WTC11 (cell line): ENCODE measurements around the gene ADK. TPM values are rescaled to one million over a fixed set of nuclear protein-coding genes. Genes with fewer than 3 reads are reported as not detected.

Experiments
- ATAC-seq: fragments of 200-7000 bp; cut with Tn5 transposase; 2 replicates; pipeline ENCODE4 v1.10.0; 2021; ENCODE audit warnings: mild to moderate bottlenecking, moderate library complexity
- CTCF ChIA-PET: fragments of 300-600 bp; sonication (Branson Sonifier 250); formaldehyde crosslinking; loops from one replicate; lab custom pipeline; 2021; ENCODE audit warnings: antibody characterized with exemption; lab: Charles Lee
- POLR2A ChIA-PET: fragments of 350-600 bp; sonication (Branson Sonifier 250); formaldehyde crosslinking; loops from one replicate; lab custom pipeline; 2021; ENCODE audit warnings: antibody characterized with exemption; lab: Charles Lee
- DNase-seq: peaks from one replicate; pipeline ENCODE4 v3.0.0; 2021; ENCODE audit warnings: low spot score
- H3K27ac Mint-ChIP-seq: 2 replicates; pipeline ENCODE4 v1.8.0; 2021; ENCODE audit warnings: mixed read lengths
- H3K27me3 Mint-ChIP-seq: 2 replicates; pipeline ENCODE4 v1.8.0; 2021; ENCODE audit warnings: low read depth, mild to moderate bottlenecking, moderate library complexity, mixed read lengths
- H3K36me3 Mint-ChIP-seq: 2 replicates; pipeline ENCODE4 v1.8.0; 2021; ENCODE audit warnings: mixed read lengths
- H3K4me1 Mint-ChIP-seq: 2 replicates; pipeline ENCODE4 v1.8.0; 2022; ENCODE audit warnings: mixed read lengths
- H3K4me3 Mint-ChIP-seq: 2 replicates; pipeline ENCODE4 v1.8.0; 2021; ENCODE audit warnings: mild to moderate bottlenecking, moderate library complexity, mixed read lengths
- H3K9me3 Mint-ChIP-seq: 2 replicates; pipeline ENCODE4 v1.8.0; 2021; ENCODE audit warnings: mixed read lengths
- AR ChIP-seq: fragments of 250-450 bp; sonication (Bioruptor Pico); IDR thresholded peaks from 2 replicates; pipeline ENCODE4 v1.9.0; 2021; ENCODE audit warnings: mild to moderate bottlenecking
- ATF6 ChIP-seq: sonication (generic); formaldehyde crosslinking; IDR thresholded peaks from 2 replicates; pipeline ENCODE4 v1.8.1; 2023; ENCODE audit warnings: mild to moderate bottlenecking, missing genetic modification reagents
- CDX4 ChIP-seq: fragments of 250-450 bp; sonication (Bioruptor Pico); IDR thresholded peaks from 2 replicates; pipeline ENCODE4 v1.9.0; 2021; ENCODE audit warnings: moderate library complexity, mild to moderate bottlenecking, inconsistent platforms, borderline replicate concordance
- ERG ChIP-seq: fragments of 250-450 bp; sonication (Bioruptor Pico); IDR thresholded peaks from 2 replicates; pipeline ENCODE4 v1.8.0; 2021; ENCODE audit warnings: mild to moderate bottlenecking
- FOXK1 ChIP-seq: sonication (generic); formaldehyde crosslinking; IDR thresholded peaks from 2 replicates; pipeline ENCODE4 v1.8.0; 2022; ENCODE audit warnings: mild to moderate bottlenecking, moderate library complexity, missing genetic modification reagents
- FOXP4 ChIP-seq: sonication (generic); formaldehyde crosslinking; IDR thresholded peaks from 2 replicates; pipeline ENCODE4 v1.8.0; 2022; ENCODE audit warnings: mild to moderate bottlenecking, missing genetic modification reagents
- JUN ChIP-seq: sonication (generic); formaldehyde crosslinking; IDR thresholded peaks from 2 replicates; pipeline ENCODE4 v1.8.0; 2023; ENCODE audit warnings: mild to moderate bottlenecking, missing genetic modification reagents
- MLX ChIP-seq: sonication (generic); formaldehyde crosslinking; IDR thresholded peaks from 2 replicates; pipeline ENCODE4 v1.8.1; 2023; ENCODE audit warnings: mild to moderate bottlenecking, missing genetic modification reagents, moderate library complexity
- NR1H2 ChIP-seq: sonication (generic); formaldehyde crosslinking; IDR thresholded peaks from 2 replicates; pipeline ENCODE4 v1.9.0; 2021; ENCODE audit warnings: mild to moderate bottlenecking, moderate library complexity, missing genetic modification reagents
- NR2C2 ChIP-seq: sonication (generic); formaldehyde crosslinking; IDR thresholded peaks from 2 replicates; pipeline ENCODE4 v1.8.0; 2022; ENCODE audit warnings: mild to moderate bottlenecking, missing genetic modification reagents
- RORB ChIP-seq: fragments of 250-450 bp; sonication (Bioruptor Pico); IDR thresholded peaks from 2 replicates; pipeline ENCODE4 v1.9.0; 2021; ENCODE audit warnings: mild to moderate bottlenecking
- SMAD3 ChIP-seq: sonication (generic); formaldehyde crosslinking; IDR thresholded peaks from 2 replicates; pipeline ENCODE4 v1.8.0; 2022; ENCODE audit warnings: missing genetic modification reagents, mild to moderate bottlenecking, borderline replicate concordance
- TP53 ChIP-seq: sonication (generic); formaldehyde crosslinking; IDR thresholded peaks from 2 replicates; pipeline ENCODE4 v1.8.1; 2023; ENCODE audit warnings: mild to moderate bottlenecking, missing genetic modification reagents
- ZBTB21 ChIP-seq: sonication (generic); formaldehyde crosslinking; IDR thresholded peaks from 2 replicates; pipeline ENCODE4 v1.8.1; 2023; ENCODE audit warnings: mild to moderate bottlenecking, missing genetic modification reagents, borderline replicate concordance
- ZMAT4 ChIP-seq: fragments of 250-450 bp; sonication (Bioruptor Pico); IDR thresholded peaks from 2 replicates; pipeline ENCODE4 v1.9.0; 2021; ENCODE audit warnings: mild to moderate bottlenecking
- ZNF232 ChIP-seq: sonication (generic); formaldehyde crosslinking; IDR thresholded peaks from 2 replicates; pipeline ENCODE4 v1.8.0; 2022; ENCODE audit warnings: mild to moderate bottlenecking, missing genetic modification reagents
- ZNF281 ChIP-seq: sonication (generic); formaldehyde crosslinking; IDR thresholded peaks from 2 replicates; pipeline ENCODE4 v1.8.0; 2023; ENCODE audit warnings: mild to moderate bottlenecking, missing genetic modification reagents
- ZNF317 ChIP-seq: sonication (generic); formaldehyde crosslinking; IDR thresholded peaks from 2 replicates; pipeline ENCODE4 v1.8.1; 2023; ENCODE audit warnings: low read depth, mild to moderate bottlenecking, moderate library complexity, missing genetic modification reagents, borderline replicate concordance
- ZNF396 ChIP-seq: fragments of 250-450 bp; sonication (Bioruptor Pico); IDR thresholded peaks from 2 replicates; pipeline ENCODE4 v1.8.0; 2021; ENCODE audit warnings: mild to moderate bottlenecking, moderate library complexity, borderline replicate concordance
- ZNF425 ChIP-seq: fragments of 250-450 bp; sonication (Bioruptor Pico); conservative IDR thresholded peaks from 2 replicates; pipeline ENCODE4 v1.9.0; 2021; ENCODE audit warnings: mild to moderate bottlenecking
- total RNA-seq: library from RNA; stranded (reverse); gene quantifications from 3 replicates; pipeline ENCODE4 v1.2.3, GENCODE V29; 2021

Gene ADK
- total RNA-seq, 1 experiment from 2014 or later, result 32.7 TPM

GRCh38 chr10:74406006-74406405 lies 255.0 kb downstream of the ADK start (continued):
- no peak for TF ChIP-seq AR
- TF ChIP-seq, all 79 proteins: peak for 0

- peaks cover 42% of the 10 kb centered on the region for H3K4me1 Mint-ChIP-seq
- no peak overlapping the region for H3K4me3 Mint-ChIP-seq
- H3K36me3 Mint-ChIP-seq, result peaks cover 24% of the 10 kb centered on the region
- ATAC-seq, result no peak
- peaks cover 13% of the 10 kb centered on the region for H3K9me3 Mint-ChIP-seq
- ChIA-PET CTCF (no interaction called here), POLR2A (no interaction called here)
- TF ChIP-seq SMAD3 (CRISPR knock-in tag) (no peak), JUN (no peak), ZNF396 (CRISPR knock-in tag) (no peak), ZBTB21 (CRISPR knock-in tag) (no peak), ATF6 (no peak), TP53 (CRISPR knock-in tag) (no peak), FOXK1 (CRISPR knock-in tag) (no peak), ZNF232 (CRISPR knock-in tag) (no peak), MLX (no peak), ERG (CRISPR knock-in tag) (no peak), FOXP4 (CRISPR knock-in tag) (no peak), NR2C2 (CRISPR knock-in tag) (no peak), NR1H2 (CRISPR knock-in tag) (no peak), CDX4 (CRISPR knock-in tag) (no peak), ZMAT4 (CRISPR knock-in tag) (no peak), ZNF317 (CRISPR knock-in tag) (no peak), RORB (CRISPR knock-in tag) (no peak), ZNF425 (CRISPR knock-in tag) (no peak), ZNF281 (CRISPR knock-in tag) (no peak)
- DNase-seq, result no peak
- no peaks in the 10 kb centered on the region for H3K27me3 Mint-ChIP-seq
- peak overlapping the region; percentile 22; the same call in 1 of the 2 replicates for H3K27ac Mint-ChIP-seq
Observed at GRCh38 chr10:74415146-74415839, 264.3 kb downstream of the ADK start.
